GM18499 (cell line): Measurements from ENCODE around the gene FSTL5.

ENCODE experiments used
- ATAC-seq: cut with Tn5 transposase; IDR thresholded peaks from one replicate; pipeline ENCODE4 v1.9.1; 2021; ENCODE audit warnings: moderate number of reproducible peaks; ENCODE audit not compliant: insufficient read depth, unreplicated experiment

Gene FSTL5

DNA sequence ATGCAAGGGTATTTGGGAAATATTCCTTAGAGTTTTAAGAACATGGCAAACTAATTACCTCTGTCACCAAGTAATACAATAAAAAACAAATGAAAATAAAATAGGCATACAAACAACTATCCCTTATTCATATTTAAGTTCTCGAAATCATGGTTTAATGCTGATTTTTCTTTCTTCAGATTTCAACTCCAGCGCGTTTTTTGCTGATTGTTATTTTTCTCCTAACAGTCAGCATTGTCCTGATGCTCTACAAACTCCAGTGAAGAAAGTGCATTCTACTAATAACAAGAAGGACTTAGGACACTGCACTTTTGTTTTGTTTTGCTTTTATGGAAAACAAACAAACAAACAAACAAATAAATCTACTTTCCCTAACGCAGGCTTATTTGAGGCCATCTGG is 282.4 kb downstream of the FSTL5 start:
- no peak for ATAC-seq

DNA sequence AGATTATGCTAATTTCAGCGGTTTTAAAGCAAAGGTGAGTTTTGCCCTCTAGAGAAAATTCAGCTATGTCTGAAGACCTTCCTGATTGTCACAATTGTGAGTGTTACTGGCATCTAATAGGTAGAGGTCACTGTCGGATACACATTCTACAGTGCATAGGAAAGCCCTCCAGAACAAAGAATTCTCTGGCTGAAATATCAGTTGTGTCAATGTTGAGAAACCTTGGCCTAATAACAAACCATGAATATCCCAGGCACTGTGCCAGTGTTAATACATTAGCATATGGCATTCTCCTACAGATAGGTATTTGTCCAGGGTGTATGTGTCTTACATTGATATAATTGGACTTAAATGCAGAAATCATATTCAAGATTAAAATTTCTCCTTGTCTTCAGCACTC is 294.3 kb downstream of the FSTL5 start:
- ATAC-seq: no peak

DNA sequence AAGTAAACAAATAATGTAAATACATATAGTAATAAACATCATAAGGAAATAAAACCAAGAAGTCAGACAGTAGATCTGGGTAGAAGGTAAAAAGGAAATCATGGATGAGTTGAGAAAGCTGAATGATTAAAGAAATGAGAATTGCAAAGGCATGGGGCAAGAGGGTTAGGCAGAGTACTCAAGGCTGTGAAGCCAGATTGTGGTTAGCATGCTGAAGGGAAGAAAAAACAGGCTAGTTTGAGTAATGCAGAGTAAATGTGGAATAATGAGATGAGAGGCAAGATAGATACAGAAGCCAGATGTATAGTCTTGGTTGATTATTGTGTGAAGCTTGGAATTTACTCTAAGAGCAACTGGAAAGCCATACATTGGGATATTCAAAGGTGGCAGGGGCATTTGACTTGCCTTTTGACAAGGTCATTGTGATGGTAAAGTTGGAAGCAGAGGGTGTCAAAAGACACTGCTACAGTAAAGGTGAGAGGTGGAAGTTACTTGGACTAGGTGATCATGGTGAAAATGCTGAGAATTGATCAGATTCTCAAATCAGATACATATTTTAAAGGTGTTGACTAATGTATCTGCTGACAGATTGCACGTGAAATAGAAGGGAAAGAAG is 307.0 kb downstream of the FSTL5 start:
- no peak for ATAC-seq

DNA sequence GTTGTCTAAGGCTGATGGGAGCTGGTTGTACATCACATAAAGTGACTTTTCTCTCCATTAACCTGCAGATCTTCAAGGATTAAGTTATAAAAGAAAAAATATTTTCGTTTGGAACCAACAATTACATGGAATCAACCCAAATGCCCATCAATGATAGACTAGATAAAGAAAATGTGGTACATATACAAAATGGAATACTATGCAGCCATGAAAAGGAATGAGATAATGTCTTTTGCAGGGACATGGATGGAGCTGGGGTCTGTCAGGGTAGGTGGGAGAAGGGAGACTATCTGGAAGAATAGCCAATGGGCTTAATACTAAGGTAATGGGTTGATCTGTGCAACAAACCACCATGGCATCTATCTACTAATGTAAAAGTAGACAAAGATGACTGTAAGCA is 313.2 kb downstream of the FSTL5 start:
- no peak for ATAC-seq

DNA sequence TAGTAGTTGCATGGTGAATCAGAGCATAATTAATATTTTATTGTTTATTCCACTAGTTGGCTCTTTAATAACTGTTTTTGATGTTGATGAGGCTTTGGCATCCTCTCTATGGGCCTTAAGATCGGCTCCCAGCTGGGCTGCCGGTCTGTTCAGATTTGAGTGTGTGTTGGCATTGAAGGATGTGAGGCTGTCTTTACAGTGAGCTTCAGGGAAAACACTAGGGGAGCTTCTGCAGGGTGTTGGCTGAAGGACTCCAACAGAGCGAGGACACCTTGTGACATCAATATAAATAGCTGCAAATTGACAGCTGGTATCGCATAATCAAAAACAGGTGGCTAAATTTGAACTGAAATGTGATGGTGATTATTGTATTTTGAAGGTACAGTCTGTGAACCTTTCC is 322.0 kb downstream of the FSTL5 start:
- no peak for ATAC-seq

GRCh38 chr4:161829591-161829990 is 334.2 kb downstream of the FSTL5 start:
- ATAC-seq: no peak

GRCh38 chr4:161828061-161828460 is 335.7 kb downstream of the FSTL5 start:
- ATAC-seq: no peak

DNA sequence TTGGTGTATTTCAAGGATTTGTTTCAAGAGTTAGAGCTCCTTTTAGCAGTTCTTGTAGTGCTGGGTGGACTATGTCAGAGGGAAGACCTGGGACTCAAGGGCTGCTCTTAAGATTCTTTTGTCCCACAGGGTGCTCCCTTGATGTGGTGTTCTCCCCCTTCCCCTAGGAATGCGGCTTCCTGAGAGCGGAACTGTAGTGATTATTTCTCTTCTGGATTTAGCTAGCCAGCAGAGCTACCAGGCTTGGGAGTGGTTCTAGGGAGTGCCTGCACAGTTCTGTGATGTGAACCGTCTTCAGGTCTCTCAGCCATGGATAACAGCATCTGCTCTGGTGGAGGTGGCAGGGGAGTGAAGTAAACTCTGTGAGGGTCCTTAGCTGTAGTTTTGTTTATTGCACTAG is 336.8 kb downstream of the FSTL5 start:
- ATAC-seq: no peak

- no peak for ATAC-seq
These were observed 340.4 kb downstream of the FSTL5 start for GRCh38 chr4:161823450-161823849.

- no peak for ATAC-seq
These were observed 341.6 kb downstream of the FSTL5 start for GRCh38 chr4:161822174-161822573.

DNA sequence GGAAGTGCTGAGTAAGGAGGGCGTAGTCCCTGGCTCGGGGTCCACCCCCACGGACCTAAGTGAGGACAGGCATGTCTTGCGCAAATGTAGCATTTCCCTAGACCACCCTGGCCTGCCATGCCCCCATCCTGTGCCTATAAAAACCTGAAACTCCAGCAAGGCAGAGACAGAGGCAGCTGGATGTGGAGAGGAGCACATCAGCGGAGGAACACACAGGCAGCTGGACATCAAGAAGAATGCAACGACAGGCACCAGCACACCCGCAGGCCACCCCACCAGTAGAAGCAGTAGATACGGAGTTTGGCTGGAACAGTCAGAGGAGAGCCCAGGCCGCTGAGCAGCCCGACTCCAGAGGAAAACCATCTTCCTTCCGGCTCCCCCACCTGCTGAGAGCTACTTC is 345.9 kb downstream of the FSTL5 start:
- no peak for ATAC-seq

DNA sequence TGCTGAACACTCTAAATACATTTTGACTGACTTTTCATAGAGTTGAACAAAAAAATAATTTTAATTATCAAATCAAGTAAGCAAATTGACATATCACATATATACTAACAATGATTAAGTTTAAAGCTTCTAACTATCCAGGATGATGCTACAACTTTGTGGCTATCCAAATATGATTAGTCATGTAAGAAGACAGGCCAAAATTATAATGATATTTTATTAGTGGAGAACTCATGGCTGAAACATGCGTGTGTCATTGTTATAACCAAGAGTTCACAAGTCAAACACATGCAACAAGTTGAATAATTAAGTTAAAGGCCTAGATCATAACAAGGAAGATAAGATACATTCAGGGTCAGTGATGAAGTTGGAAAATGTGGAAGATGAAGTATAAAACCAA is 346.8 kb downstream of the FSTL5 start:
- ATAC-seq: no peak

- ATAC-seq: no peak
These were observed 348.0 kb downstream of the FSTL5 start for GRCh38 chr4:161815841-161816240.

DNA sequence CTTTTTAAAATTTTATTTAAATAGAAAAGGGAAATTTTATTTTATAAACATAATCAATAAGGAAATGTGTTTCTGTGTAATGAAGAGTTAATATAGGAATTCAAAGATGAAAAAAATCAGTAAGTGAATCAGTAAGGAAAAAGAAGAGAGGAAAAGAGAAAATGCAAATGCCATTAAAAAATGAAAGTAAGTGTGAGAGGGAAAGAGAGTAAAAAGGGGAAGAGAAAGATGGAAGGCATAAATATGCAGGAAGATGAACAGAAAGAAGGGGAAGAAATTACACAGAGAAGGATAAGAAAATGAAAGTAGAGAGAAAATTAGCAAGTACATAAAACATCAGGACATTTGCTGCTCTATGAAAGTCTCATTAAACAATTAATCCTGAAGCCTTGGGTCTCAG is 349.9 kb downstream of the FSTL5 start:
- no peak for ATAC-seq

DNA sequence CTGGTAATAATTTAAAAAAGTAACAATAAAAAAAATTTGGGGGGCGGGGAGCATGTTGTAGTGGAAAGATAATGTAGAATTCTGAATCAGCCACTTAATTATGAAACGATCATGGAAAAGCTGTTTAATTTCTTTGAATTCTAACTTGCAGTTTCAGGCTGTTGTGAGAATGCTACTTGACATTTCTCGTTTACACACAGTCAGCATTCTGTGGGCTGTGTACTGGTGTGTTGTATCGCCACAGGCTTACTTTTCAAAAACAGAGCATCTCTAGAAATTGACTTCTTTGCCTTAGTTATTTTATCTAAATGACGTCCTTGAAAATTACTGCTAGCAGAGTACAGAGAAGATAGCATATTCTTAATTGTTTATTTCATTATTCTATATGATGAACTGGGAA is 350.4 kb downstream of the FSTL5 start:
- no peak for ATAC-seq

GRCh38 chr4:161803171-161803570 is 360.6 kb downstream of the FSTL5 start:
- no peak for ATAC-seq

- no peak for ATAC-seq
These were observed 364.1 kb downstream of the FSTL5 start for GRCh38 chr4:161799710-161800109.

DNA sequence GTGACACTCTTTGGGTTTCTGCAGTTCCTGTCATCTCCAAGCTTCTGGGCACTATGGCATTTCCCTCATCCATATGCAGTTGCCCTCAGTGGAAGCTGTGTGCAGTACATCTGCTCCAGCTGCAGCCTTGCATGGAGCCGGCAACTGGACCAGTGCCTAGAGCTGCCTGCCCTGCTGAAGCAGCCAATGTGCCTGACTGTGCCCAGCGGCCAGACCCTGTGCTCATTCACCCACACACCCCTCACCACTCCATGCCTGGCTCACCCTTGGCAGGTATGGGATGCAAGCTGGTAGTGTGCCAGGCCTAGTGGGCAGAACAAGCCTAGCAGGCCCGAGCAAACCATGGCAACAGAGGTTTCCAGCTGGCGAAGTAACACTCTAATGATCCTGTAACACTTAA is 370.8 kb downstream of the FSTL5 start:
- ATAC-seq: no peak

DNA sequence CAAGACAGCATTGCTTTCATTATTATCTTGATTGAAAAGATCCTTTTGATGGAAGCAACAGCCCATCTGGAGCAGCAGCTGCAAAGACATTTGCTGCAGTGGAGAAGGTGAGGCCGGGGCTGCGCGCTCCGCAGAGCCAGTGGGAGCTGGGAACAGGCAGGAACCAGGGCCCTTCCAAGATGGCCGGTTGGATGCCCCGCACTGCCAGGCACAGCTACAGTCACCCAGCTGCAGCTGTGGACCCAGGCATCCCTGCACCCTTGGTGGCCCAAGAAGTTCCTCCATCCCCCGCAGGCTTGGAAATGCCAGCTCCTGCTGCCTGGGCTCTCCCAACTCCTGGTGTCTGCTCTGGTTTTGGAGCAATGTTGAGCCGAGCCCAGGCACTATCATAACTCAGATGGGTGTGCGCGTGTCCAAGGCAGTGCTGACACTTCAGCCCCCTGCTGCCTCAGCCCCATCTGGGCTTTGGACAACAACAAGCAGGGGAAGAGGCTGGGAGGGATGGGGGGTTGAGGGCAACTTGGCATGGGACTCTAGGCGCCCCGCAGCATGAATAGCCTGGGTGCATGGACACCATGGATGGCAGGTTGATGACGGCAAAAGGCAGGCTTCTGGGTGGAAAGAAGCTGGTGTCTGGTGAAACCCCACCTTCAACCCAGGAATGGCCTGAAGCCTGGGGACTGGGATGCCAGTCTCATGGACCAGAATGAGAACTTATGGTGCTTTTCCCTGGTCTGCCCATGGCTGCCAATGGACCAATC is 371.8 kb downstream of the FSTL5 start:
- ATAC-seq: no peak

GRCh38 chr4:161767116-161767515 is 396.7 kb downstream of the FSTL5 start:
- no peak for ATAC-seq

DNA sequence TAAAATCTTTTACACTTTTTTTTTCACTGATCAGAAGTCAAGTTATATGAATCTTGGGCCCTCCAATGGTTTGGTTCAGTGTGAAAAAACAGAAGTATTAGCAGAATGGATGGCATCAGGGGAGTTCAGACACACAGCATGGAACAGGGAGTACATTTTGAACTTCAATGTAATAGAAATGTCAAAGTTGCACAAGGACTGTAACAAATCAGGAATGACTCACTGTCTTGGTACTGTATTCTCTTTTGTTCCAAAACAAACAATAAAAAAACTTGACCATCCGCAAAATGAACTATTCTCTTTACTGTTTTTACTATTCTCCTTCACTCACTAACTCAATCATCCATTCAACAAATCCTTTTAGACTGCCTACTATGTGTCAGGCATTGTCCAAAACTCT is 401.0 kb downstream of the FSTL5 start:
- ATAC-seq: no peak

DNA sequence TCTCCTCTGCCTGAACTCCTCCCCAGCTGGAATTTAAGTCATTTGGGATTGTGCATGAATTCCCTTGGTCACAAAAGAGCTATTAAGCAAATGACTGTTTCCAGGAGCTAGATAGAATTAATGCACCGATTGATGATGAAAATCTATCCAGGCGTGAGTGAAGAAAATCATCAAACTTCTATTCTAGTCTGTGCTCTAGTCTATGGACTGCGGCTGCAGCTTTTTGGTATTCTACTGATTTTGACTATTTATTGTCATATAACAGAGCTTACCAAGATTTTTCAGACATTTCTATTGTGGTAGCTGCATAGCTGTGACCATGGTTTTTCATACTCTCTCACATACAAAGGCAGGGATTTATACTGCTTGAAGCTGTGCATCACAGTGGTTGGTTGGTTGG is 403.8 kb downstream of the FSTL5 start:
- ATAC-seq: no peak
